ENCODE data around the gene NIPBL.

DNA sequence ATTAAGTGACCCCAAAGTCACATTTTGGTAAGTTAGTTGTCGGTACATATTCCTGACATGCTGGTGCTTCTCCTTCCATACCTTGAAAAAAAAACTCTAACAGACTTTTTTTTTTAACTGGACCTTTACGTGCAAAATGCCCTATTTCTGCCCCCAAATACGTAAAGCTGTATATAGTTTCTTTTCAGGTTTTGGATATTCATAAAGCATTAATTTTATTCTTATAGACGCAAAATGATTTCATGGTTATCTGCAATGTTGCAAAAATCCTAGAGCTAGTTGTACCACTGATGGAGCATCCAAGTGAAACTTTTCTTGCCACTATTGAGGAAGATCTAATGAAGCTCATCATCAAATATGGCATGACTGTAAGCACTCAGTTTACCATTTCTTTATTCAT, 167.6 kb downstream of the NIPBL start:
- TF ChIP-seq, protein P1, sequence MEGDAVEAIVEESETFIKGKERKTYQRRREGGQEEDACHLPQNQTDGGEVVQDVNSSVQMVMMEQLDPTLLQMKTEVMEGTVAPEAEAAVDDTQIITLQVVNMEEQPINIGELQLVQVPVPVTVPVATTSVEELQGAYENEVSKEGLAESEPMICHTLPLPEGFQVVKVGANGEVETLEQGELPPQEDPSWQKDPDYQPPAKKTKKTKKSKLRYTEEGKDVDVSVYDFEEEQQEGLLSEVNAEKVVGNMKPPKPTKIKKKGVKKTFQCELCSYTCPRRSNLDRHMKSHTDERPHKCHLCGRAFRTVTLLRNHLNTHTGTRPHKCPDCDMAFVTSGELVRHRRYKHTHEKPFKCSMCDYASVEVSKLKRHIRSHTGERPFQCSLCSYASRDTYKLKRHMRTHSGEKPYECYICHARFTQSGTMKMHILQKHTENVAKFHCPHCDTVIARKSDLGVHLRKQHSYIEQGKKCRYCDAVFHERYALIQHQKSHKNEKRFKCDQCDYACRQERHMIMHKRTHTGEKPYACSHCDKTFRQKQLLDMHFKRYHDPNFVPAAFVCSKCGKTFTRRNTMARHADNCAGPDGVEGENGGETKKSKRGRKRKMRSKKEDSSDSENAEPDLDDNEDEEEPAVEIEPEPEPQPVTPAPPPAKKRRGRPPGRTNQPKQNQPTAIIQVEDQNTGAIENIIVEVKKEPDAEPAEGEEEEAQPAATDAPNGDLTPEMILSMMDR (IDR thresholded peaks at IDR 0.05; ENCODE audit: borderline replicate concordance, extremely low read depth, low read length, poor library complexity, severe bottlenecking) = no peak
- no peak for TF ChIP-seq EZH2 (IDR thresholded peaks at IDR 0.05; ENCODE audit: borderline replicate concordance, low read depth, low read length, severe bottlenecking)
